HG02938 (cell line): ENCODE data around the gene GCKR.
"Not testable (repeated sequence)": the region's sequence is repeated elsewhere in the genome, so short reads cannot be mapped to it uniquely, and the experiment has no call there.

Experiments used
- ATAC-seq: cut with Tn5 transposase; IDR thresholded peaks from one replicate; pipeline ENCODE4 v1.9.1; 2021; ENCODE audit warnings: mild to moderate bottlenecking, moderate library complexity; ENCODE audit not compliant: unreplicated experiment

GCKR gene

GRCh38 chr2:27507293-27507692, 10.7 kb downstream of the GCKR start:
- no peak for ATAC-seq

- no peak for ATAC-seq
Observed at GRCh38 chr2:27509326-27509725, 12.7 kb downstream of the GCKR start.

DNA sequence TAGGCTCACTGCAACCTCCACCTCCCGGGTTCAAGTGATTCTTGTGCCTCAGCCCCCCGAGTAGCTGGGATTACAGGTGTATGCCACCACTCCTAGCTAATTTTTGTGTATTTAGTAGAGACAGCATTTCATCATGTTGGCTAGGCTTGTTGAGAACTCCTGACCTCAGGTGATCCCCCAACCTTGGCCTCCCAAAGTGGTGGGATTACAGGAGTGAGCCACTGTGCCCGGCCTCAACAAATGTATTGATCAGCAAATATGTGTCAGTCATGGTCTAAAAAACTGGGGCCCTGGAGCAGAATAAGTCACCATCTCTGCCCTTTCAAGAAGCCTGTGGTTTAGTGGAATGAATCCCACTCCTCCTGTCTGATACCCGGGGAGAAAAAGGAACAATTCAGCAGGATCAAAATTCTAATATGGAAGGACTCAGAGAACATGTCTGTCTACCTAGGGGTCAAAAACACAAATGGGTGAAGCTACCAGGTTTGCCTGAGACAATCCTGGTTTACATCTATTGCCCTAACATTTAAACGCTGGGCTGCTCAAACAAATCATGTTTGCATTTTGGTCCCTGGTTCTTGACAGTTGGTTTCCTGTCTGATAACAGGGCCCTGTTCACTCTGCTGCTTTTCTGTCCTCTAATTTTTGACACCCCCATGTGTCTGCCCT, 21.6 kb downstream of the GCKR start:
- ATAC-seq, result no peak

GRCh38 chr2:27518782-27519113, 22.1 kb downstream of the GCKR start:
- ATAC-seq, result no peak

- ATAC-seq, result no peak
Observed at GRCh38 chr2:27520316-27520715, 23.7 kb downstream of the GCKR start.

GRCh38 chr2:27522400-27522945, 25.8 kb downstream of the GCKR start:
- no peak for ATAC-seq

- ATAC-seq, result no peak
Observed at GRCh38 chr2:27527182-27527581, 30.5 kb downstream of the GCKR start.

DNA sequence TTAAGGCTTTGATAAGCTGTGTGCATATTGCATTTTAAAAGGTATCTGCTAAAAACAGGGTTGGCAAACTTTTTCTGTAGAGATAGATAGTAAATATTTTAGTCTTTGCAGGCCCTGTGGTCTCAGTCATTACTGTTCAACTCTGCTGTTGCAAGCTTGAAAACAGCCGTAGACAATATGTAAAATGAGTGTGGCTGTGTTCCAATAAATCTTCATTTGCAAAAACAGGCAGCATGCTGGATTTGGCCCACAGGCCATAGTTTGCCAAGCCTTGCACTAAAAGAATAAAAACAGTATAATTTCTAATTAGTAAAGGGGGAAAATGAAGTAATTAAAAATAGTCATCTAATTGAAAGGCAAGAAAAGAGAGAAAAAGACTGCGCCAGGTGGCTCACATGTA, 35.3 kb downstream of the GCKR start:
- no peak for ATAC-seq

DNA sequence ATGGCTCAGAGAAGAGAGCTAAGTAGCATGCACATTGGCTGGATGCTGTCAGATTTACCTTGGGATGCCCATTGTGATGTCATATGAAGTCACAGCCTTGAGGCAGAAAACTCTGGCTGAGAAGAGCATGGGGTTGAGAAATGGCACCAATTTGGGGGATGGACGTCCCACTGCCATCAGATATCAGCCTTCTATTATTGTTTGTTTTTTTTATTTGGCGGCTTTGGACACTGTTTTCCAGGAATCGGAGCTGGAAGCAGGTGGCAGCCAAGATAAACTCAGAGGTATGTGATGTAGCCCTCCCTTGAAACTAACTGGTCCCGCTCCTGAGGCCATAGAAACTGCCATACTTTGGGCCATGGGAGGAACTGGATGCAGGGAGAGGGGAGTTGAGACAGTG, 40.6 kb downstream of the GCKR start:
- ATAC-seq, result no peak

GRCh38 chr2:27538839-27539450, 42.3 kb downstream of the GCKR start:
- not testable (repeated sequence) for ATAC-seq

GRCh38 chr2:27539649-27540048, 43.0 kb downstream of the GCKR start:
- not testable (repeated sequence) for ATAC-seq

GRCh38 chr2:27544143-27544821, 47.6 kb downstream of the GCKR start:
- no peak for ATAC-seq

DNA sequence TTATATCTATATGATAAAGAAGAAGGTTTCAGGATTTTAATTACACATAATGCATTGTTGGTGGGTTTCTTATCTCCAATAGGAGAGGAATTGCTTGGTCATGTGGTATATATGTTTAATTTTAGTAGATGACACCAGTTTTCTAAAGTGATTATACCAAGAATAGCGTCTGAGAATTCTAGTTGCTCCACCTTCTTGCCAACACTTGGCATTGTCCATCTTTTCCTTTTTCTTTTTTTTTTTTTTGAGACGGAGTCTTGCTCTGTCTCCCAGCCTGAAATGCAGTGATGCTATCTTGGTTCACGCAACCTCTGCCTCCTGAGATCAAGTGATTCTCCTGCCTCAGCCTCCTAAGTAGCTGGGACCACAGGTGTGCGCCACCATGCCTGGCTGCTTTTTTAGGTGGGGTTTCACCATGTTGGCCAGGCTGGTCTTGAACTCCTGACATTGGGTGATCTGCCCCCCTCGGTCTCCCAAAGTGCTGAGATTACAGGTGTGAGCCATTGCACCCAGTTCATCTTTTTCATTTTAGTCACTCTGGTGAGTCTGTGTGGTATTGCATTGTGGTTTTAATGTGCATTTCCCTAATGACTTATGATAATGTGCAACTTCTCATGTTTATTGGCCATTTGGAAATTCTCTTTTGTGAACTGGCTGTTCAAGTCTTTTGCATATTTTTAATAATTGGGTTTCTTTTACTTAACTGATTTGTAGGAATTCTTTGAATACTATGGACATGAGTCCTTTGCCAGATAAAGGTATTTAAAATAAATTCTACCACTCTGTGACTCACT, 48.9 kb downstream of the GCKR start:
- ATAC-seq, result no peak

- no peak for ATAC-seq
Observed at GRCh38 chr2:27549303-27549702, 52.7 kb downstream of the GCKR start.

GRCh38 chr2:27551514-27551913, 54.9 kb downstream of the GCKR start:
- ATAC-seq, result no peak

DNA sequence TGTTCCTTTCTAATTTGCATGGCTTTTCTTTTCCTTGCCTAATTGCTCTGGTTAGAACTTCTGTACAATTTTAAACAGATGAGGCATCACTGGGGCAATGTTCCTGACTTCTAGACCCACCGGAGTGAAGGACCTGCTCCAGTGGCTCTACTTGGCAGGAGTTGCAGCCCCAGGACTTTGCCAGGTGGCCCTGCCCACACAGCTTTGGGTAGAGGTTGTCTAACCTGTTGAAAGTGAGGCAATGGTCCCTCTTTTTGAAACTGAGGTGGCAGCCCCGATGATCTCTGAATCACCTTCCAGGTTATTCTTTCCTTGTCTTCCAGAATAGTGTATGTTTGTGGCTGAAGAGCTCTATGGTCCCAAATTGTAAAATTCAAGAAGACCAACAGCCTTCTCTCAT, 56.3 kb downstream of the GCKR start:
- ATAC-seq, result no peak

DNA sequence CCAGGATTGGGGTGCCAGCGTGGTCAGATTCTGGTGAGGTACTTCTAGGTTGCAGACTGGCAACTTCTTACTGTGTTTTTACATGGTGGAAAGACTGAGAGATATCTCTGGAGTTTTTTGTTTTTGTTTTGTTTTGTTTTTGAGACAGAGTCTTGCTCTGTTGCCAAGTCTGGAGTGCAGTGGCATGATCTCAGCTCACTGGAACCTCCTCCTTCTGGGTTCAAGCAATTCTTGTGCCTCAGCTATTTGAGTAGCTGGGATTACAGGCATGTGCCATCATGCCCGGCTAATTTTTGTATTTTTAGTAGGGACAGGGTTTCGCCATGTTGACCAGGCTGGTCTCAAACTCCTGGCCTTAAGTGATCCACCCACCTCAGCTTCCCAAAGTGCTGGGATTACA, 57.8 kb downstream of the GCKR start:
- not testable (repeated sequence) for ATAC-seq

- ATAC-seq, result no peak
Observed at GRCh38 chr2:27559228-27559627, 62.6 kb downstream of the GCKR start.

DNA sequence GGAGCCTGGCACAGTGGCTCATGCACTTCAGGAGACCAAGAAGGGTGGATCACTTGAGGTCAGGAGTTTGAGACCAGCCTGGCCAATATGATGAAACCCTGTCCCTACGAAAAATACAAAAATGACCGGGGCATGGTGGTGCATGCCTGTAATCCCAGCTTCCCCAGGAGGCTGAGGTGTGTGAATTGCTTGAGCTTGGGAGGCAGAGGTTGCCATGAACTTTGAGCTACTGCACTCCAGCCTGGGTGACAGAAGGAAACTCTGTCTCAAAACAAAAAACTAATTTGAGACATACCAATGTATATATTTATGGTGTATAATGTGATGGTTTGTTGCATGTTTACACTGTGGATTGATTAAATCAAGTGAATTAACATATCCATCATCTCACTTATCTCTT, 64.4 kb downstream of the GCKR start:
- no peak for ATAC-seq

- ATAC-seq, result no peak
Observed at GRCh38 chr2:27566628-27567027, 70.0 kb downstream of the GCKR start.

DNA sequence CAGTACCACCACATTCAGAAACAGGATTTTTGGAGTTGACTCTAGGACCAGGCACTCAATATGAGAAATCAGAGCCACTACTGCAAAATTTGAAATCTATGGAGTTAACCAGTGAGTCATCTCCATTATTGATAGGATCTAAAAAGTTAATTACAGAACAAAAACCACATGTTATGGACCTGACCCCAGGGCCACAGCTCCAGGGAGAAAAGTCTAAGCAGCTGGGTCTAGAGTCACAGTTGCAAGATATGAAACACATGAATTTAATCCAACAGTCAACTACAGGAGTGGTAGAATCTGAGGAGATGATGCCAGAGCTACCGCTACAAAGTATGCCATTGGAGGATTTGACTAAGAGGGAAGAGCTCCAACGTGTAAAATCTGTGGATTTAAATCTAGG, 72.8 kb downstream of the GCKR start:
- no peak for ATAC-seq
